Gastrocnemius medialis (tissue), 4 donors: ENCODE results near the gene CRYBG1.

Experiments
- CTCF ChIP-seq, 5 experiments: fragments of 450-650 bp in 3 of 5; fragments of 200-600 bp in 2 of 5; sonication (generic) in 2 of 5; IDR thresholded peaks in 4 of 5; conservative IDR thresholded peaks in 1 of 5; 1 replicate in 4 of 5; 2 replicates in 1 of 5; pipeline ENCODE4 v1.5.1; 2016 to 2019; ENCODE audit warnings: antibody characterized with exemption in 5 of 5, mild to moderate bottlenecking in 3 of 5, moderate library complexity in 3 of 5
- POLR2A ChIP-seq, 2 donors: fragments of 450-650 bp; IDR thresholded peaks; one replicate each; pipeline ENCODE4 v1.6.1; 2017; ENCODE audit warnings: antibody characterized with exemption in 2 of 2, mild to moderate bottlenecking in 2 of 2, moderate library complexity in 2 of 2

- TF ChIP-seq CTCF (IDR thresholded peaks at IDR 0.05 in 4 of 5, conservative IDR thresholded peaks at IDR 0.05 in 1 of 5) (no peak), POLR2A (IDR thresholded peaks at IDR 0.05) (no peak)
These were observed 90.1 kb downstream of the CRYBG1 start for GRCh38 chr6:106450653-106451052.
